Natural killer cell (primary cell): ENCODE measurements around the gene AMER2. TPM values are rescaled to one million over a fixed set of nuclear protein-coding genes. Genes with fewer than 3 reads are reported as not detected.

Source experiments
- ATAC-seq, 3 donors: fragments of 150-1000 bp in 2 of 3; fragments of 200-7000 bp in 1 of 3; cut with Tn5 transposase; 1 replicate in 1 of 3; 2 replicates in 2 of 3; pipeline ENCODE4 v1.10.0; 2021; ENCODE audit warnings: mild to moderate bottlenecking in 2 of 3, moderate library complexity in 2 of 3
- DNase-seq, 2 donors: peaks; one replicate each; pipeline versions ENCODE4 v3.0.0 to v3.0.0-alpha.2; 2013 to 2021; ENCODE audit warnings: mixed read lengths in 1 of 2
- H3K27ac ChIP-seq: one replicate; pipeline ENCODE4 v1.5.1; 2013; ENCODE audit warnings: mild to moderate bottlenecking, low read length
- H3K27me3 ChIP-seq: one replicate; pipeline ENCODE4 v1.6.1; 2013; ENCODE audit warnings: low read length; ENCODE audit not compliant: control insufficient read depth, insufficient read depth
- H3K36me3 ChIP-seq: one replicate; pipeline ENCODE4 v1.6.1; 2013; ENCODE audit warnings: low read length; ENCODE audit not compliant: control insufficient read depth, insufficient read depth
- H3K4me1 ChIP-seq: one replicate; pipeline ENCODE4 v1.6.1; 2013; ENCODE audit warnings: low read length; ENCODE audit not compliant: control insufficient read depth, insufficient read depth
- H3K4me3 ChIP-seq: one replicate; pipeline ENCODE4 v1.5.1; 2013; ENCODE audit warnings: low read length
- H3K9me3 ChIP-seq: one replicate; pipeline ENCODE4 v1.6.1; 2013; ENCODE audit warnings: low read length; ENCODE audit not compliant: control insufficient read depth, insufficient read depth
- H3K27ac Mint-ChIP-seq, 2 donors: one replicate each; pipeline ENCODE4 v1.8.0; 2022; ENCODE audit warnings: mild to moderate bottlenecking in 2 of 2, mixed read lengths in 2 of 2, moderate library complexity in 1 of 2
- H3K27me3 Mint-ChIP-seq, 2 donors: one replicate each; pipeline ENCODE4 v1.8.0; 2022; ENCODE audit warnings: low read depth in 2 of 2, mixed read lengths in 2 of 2
- H3K36me3 Mint-ChIP-seq: one replicate; pipeline ENCODE4 v1.8.0; 2022; ENCODE audit warnings: mixed read lengths
- H3K4me1 Mint-ChIP-seq, 2 donors: one replicate each; pipeline ENCODE4 v1.8.0; 2022; ENCODE audit warnings: mixed read lengths in 2 of 2
- H3K4me3 Mint-ChIP-seq: one replicate; pipeline ENCODE4 v1.8.0; 2022; ENCODE audit warnings: mild to moderate bottlenecking, moderate library complexity, mixed read lengths
- H3K9me3 Mint-ChIP-seq, 2 donors: one replicate each; pipeline ENCODE4 v1.8.0; 2022; ENCODE audit warnings: mixed read lengths in 2 of 2
- WGBS: methylation state at CpG from one replicate; pipeline ENCODE4 v1.1.7; 2013; ENCODE audit warnings: missing lambda C conversion rate; ENCODE audit not compliant: insufficient coverage; 5-methylcytosine and 5-hydroxymethylcytosine counted together
- intact Hi-C: fragments of 100-400 bp; cut with micrococcal nuclease; formaldehyde crosslinking; loops from one replicate; pipeline ENCODE4 v1.14.2; 2022
- total RNA-seq, 4 donors: library from RNA; stranded (reverse); fragments of 120-200 nt in 1 of 4; gene quantifications; one replicate each; pipeline versions ENCODE4 v1.2.3 to v1.2.4, GENCODE V29; 2013 to 2022
- TF ChIP-seq, protein P1 (sequence below): fragments of 200-600 bp; IDR thresholded peaks from one replicate; pipeline ENCODE4 v1.8.0; 2022; ENCODE audit warnings: antibody characterized with exemption

AMER2 gene
- total RNA-seq, 3 donors from 2014 or later (not counting 1 experiment from before 2014, with no cell fraction given): not detected

DNA sequence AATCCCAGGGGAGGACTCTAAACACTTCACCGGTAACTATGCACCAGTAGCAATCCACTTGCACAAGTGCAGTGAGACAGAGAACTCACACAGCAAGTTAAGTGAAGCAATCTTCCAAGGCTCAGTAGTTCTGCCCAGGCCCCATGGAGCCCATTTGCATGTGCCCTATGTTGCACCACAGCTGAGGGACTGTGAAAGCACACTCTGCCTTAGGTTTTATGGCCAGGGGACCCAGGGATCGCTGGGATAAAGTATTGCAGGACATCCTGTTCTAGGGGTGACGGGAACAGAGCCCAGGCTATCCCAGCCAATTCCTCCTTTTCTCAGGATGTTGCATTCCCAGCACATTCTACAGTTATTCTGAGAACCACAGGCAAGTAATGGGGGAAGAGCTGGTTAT is 6.0 kb upstream of the AMER2 start:
- peaks cover 10% of the 10 kb centered on the region for H3K9me3 ChIP-seq
- Mint-ChIP-seq H3K36me3 (no peaks in the 10 kb centered on the region), H3K27ac (no peak overlapping the region), H3K27me3 (peaks cover 26 to 38% of the 10 kb centered on the region in 2 donors), H3K9me3 (no peaks in the 10 kb centered on the region), H3K4me3 (no peak overlapping the region), H3K4me1 (peaks cover 0 to 9% of the 10 kb centered on the region in 2 donors)
- intact Hi-C loops: no loop called here
- H3K27ac ChIP-seq: no peak overlapping the region
- ATAC-seq: no peak
- H3K4me1 ChIP-seq: no peaks in the 10 kb centered on the region
- TF ChIP-seq, protein P1, sequence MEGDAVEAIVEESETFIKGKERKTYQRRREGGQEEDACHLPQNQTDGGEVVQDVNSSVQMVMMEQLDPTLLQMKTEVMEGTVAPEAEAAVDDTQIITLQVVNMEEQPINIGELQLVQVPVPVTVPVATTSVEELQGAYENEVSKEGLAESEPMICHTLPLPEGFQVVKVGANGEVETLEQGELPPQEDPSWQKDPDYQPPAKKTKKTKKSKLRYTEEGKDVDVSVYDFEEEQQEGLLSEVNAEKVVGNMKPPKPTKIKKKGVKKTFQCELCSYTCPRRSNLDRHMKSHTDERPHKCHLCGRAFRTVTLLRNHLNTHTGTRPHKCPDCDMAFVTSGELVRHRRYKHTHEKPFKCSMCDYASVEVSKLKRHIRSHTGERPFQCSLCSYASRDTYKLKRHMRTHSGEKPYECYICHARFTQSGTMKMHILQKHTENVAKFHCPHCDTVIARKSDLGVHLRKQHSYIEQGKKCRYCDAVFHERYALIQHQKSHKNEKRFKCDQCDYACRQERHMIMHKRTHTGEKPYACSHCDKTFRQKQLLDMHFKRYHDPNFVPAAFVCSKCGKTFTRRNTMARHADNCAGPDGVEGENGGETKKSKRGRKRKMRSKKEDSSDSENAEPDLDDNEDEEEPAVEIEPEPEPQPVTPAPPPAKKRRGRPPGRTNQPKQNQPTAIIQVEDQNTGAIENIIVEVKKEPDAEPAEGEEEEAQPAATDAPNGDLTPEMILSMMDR: no peak
- H3K36me3 ChIP-seq: no peaks in the 10 kb centered on the region
- no peak overlapping the region for H3K4me3 ChIP-seq
- no peak for DNase-seq
- 74% methylated on average over 3 of the region's 3 CpGs for WGBS
- H3K27me3 ChIP-seq: peaks cover 6% of the 10 kb centered on the region

DNA sequence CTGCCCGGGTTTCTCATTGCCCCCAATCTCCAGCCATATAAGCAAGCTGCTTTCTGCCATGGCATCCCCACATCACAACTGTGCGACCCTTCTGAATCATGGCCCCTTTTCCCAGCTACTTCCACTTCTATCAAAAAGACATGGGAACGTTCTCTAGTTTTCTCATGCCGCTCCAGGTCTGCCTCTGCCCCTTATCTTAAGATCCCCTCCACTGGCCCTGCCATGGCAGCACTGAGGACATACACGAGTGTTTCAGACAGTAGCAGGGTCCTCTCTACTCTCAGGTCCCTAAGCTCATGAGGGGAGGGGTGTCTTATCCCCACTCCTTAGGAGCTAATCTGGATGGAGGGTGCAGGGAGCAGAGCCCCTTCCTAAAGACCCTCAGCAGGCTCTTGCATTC is 5.5 kb upstream of the AMER2 start:
- Mint-ChIP-seq H3K36me3 (no peaks in the 10 kb centered on the region), H3K4me3 (no peak overlapping the region), H3K4me1 (peaks cover 0 to 9% of the 10 kb centered on the region in 2 donors), H3K27ac (no peak overlapping the region), H3K9me3 (no peaks in the 10 kb centered on the region), H3K27me3 (peaks cover 29 to 42% of the 10 kb centered on the region in 2 donors)
- no peak overlapping the region for H3K4me3 ChIP-seq
- WGBS: 91% methylated on average over 4 of the region's 5 CpGs
- H3K4me1 ChIP-seq: no peaks in the 10 kb centered on the region
- peaks cover 10% of the 10 kb centered on the region for H3K9me3 ChIP-seq
- H3K36me3 ChIP-seq: no peaks in the 10 kb centered on the region
- no peak for DNase-seq
- H3K27ac ChIP-seq: no peak overlapping the region
- H3K27me3 ChIP-seq: peaks cover 6% of the 10 kb centered on the region
- no peak for ATAC-seq
- intact Hi-C loops: no loop called here
- TF ChIP-seq, protein P1: no peak

DNA sequence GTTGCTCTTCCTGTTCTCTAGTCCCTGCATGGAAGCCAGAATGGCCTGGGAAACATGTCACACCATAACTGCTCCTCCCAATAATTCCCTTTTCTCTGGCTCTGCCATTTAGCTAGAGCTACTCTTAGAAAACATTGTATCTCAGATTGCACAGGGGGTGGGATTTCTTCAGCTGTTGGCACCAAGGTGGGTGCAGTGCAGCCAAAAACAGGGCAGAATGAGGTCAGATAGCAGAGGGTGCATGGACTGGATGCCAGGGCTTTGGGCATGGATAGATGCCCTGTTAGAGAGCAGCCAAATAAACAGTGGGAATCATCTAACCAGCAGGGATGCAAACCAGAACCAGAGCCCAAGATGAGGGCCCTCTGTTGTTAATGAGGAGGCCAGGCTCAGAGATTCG is 4.9 kb upstream of the AMER2 start:
- DNase-seq (no peak), ATAC-seq (no peak)
- H3K4me3 ChIP-seq: no peak overlapping the region
- Mint-ChIP-seq H3K27ac (no peak overlapping the region), H3K9me3 (no peaks in the 10 kb centered on the region), H3K4me1 (peaks cover 2 to 10% of the 10 kb centered on the region in 2 donors), H3K4me3 (no peak overlapping the region), H3K27me3 (peaks cover 31 to 48% of the 10 kb centered on the region in 2 donors), H3K36me3 (peaks cover 2% of the 10 kb centered on the region)
- H3K36me3 ChIP-seq: no peaks in the 10 kb centered on the region
- WGBS: 52% methylated on average over 1 of the region's 1 CpG
- intact Hi-C loops: no loop called here
- H3K4me1 ChIP-seq: no peaks in the 10 kb centered on the region
- H3K27ac ChIP-seq: no peak overlapping the region
- TF ChIP-seq, protein P1: no peak
- peaks cover 10% of the 10 kb centered on the region for H3K9me3 ChIP-seq
- peaks cover 10% of the 10 kb centered on the region for H3K27me3 ChIP-seq

DNA sequence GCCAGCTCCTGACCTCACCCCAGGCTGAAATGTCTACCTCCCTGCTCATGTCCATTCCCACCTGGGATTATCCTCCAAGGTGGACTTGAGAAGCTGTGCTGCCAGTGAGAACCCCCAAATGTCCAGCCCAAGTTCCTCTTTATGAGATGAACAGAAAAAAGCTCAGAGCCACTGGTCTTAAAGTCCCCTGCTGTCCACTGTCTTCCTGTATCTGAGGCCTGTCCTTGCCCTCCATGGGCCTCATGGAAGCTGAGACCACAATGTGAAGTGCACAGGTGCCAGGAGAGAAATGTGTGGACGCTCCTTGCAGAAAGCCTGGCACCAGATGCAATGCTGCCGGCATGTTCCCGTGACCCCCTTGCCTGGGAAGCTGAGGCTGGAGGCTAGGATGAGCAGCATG is 3.3 kb upstream of the AMER2 start:
- Histone ChIP-seq H3K27me3 (peaks cover 10% of the 10 kb centered on the region), H3K36me3 (no peaks in the 10 kb centered on the region), H3K9me3 (peaks cover 10% of the 10 kb centered on the region), H3K4me1 (no peaks in the 10 kb centered on the region), H3K27ac (no peak overlapping the region), H3K4me3 (no peak overlapping the region)
- Mint-ChIP-seq H3K36me3 (peaks cover 11% of the 10 kb centered on the region), H3K9me3 (no peaks in the 10 kb centered on the region), H3K4me3 (no peak overlapping the region), H3K27ac (no peak overlapping the region), H3K27me3 (peaks cover 43 to 58% of the 10 kb centered on the region in 2 donors), H3K4me1 (peaks cover 9 to 20% of the 10 kb centered on the region in 2 donors)
- ATAC-seq: no peak
- WGBS: 90% methylated on average over 3 of the region's 3 CpGs
- intact Hi-C loops: no loop called here
- DNase-seq: no peak
- TF ChIP-seq, protein P1: no peak
